IMR-90 (cell line): ENCODE data around the gene PIK3IP1. TPM values are rescaled to one million over a fixed set of nuclear protein-coding genes. Genes with fewer than 3 reads are reported as not detected.

ENCODE experiments used
- ATAC-seq: fragments of 200-7000 bp; cut with Tn5 transposase; 2 replicates; pipeline ENCODE4 v1.9.1; 2020; ENCODE audit warnings: low read depth, mild to moderate bottlenecking, moderate library complexity
- BruUV-seq: library from RNA; stranded (reverse); fragments of 400-500 nt; replicated peaks from 2 replicates; lab custom pipeline; 2021; lab: Mats Ljungman, UMichigan
- CTCF ChIA-PET: fragments of 300-600 bp; formaldehyde crosslinking; extraction: SDS; loops from one replicate; lab custom pipeline; 2021; ENCODE audit warnings: antibody characterized with exemption; lab: Yijun Ruan, JAX
- POLR2A ChIA-PET: fragments of 300-600 bp; sonication (Branson Sonifier 250); formaldehyde crosslinking; loops from one replicate; lab custom pipeline; 2022; ENCODE audit warnings: antibody characterized with exemption; ENCODE audit not compliant: unreplicated experiment; lab: Charles Lee
- DNase-seq: peaks from one replicate; pipeline ENCODE4 v3.0.0; 2013
- H2AFZ ChIP-seq: replicated peaks from 2 replicates; pipeline ENCODE3; 2013; ENCODE audit warnings: low read length, mild to moderate bottlenecking; ENCODE audit not compliant: poor library complexity
- H2AK5ac ChIP-seq: 2 replicates; pipeline ENCODE4 v1.6.1; 2013; ENCODE audit warnings: low read depth, low read length, inconsistent platforms
- H2AK9ac ChIP-seq: replicated peaks from 2 replicates; pipeline ENCODE3; 2013; ENCODE audit warnings: mild to moderate bottlenecking, low read depth, low read length, moderate library complexity; ENCODE audit not compliant: poor library complexity
- H2BK120ac ChIP-seq: 2 replicates; pipeline ENCODE4 v1.6.1; 2013; ENCODE audit warnings: low read depth, low read length, inconsistent platforms
- H2BK15ac ChIP-seq: 3 replicates; pipeline ENCODE4 v1.6.1; 2013; ENCODE audit warnings: low read depth, low read length, inconsistent platforms
- H2BK20ac ChIP-seq: 2 replicates; pipeline ENCODE4 v1.6.1; 2013; ENCODE audit warnings: low read depth, mild to moderate bottlenecking, inconsistent platforms, low read length, moderate library complexity
- H2BK5ac ChIP-seq: 2 replicates; pipeline ENCODE4 v1.6.1; 2013; ENCODE audit warnings: mild to moderate bottlenecking, low read depth, low read length, inconsistent platforms; ENCODE audit not compliant: poor library complexity, severe bottlenecking
- H3K14ac ChIP-seq: replicated peaks from 2 replicates; pipeline ENCODE4 v1.6.1; 2013; ENCODE audit warnings: low read depth, low read length, inconsistent platforms
- H3K18ac ChIP-seq: 2 replicates; pipeline ENCODE4 v1.6.1; 2013; ENCODE audit warnings: low read depth, low read length, control low read depth
- H3K23ac ChIP-seq: 2 replicates; pipeline ENCODE4 v1.6.1; 2013; ENCODE audit warnings: low read depth, low read length, inconsistent platforms
- H3K27ac ChIP-seq: 2 replicates; pipeline ENCODE4 v1.5.1; 2013; ENCODE audit warnings: mild to moderate bottlenecking, control low read depth, low read length; ENCODE audit not compliant: insufficient read depth
- H3K27me3 ChIP-seq: 2 replicates; pipeline ENCODE4 v1.6.1; 2013; ENCODE audit warnings: low read length; ENCODE audit not compliant: control insufficient read depth, insufficient read depth
- H3K36me3 ChIP-seq: 2 replicates; pipeline ENCODE4 v1.6.1; 2013; ENCODE audit warnings: low read length, mixed read lengths; ENCODE audit not compliant: control insufficient read depth, insufficient read depth
- H3K4ac ChIP-seq: 2 replicates; pipeline ENCODE4 v1.6.1; 2013; ENCODE audit warnings: low read depth, low read length, inconsistent platforms
- H3K4me1 ChIP-seq: 2 replicates; pipeline ENCODE4 v1.6.1; 2013; ENCODE audit warnings: low read length, mixed read lengths; ENCODE audit not compliant: control insufficient read depth, insufficient read depth
- H3K4me2 ChIP-seq: 2 replicates; pipeline ENCODE4 v1.6.1; 2013; ENCODE audit warnings: low read depth, mild to moderate bottlenecking, control low read depth, low read length, moderate library complexity
- H3K4me3 ChIP-seq: 2 replicates; pipeline ENCODE4 v1.5.1; 2013; ENCODE audit warnings: low read depth, mild to moderate bottlenecking, control low read depth, low read length, moderate library complexity; ENCODE audit not compliant: insufficient read depth
- H3K56ac ChIP-seq: 2 replicates; pipeline ENCODE4 v1.6.1; 2013; ENCODE audit warnings: low read length, inconsistent platforms; ENCODE audit not compliant: insufficient read depth; ENCODE audit errors: extremely low read depth
- H3K79me1 ChIP-seq, 2 experiments: 2 replicates each; pipeline ENCODE4 v1.6.1; 2013; ENCODE audit warnings: low read length in 2 of 2, inconsistent platforms in 1 of 2, low read depth in 1 of 2
- H3K9ac ChIP-seq: 2 replicates; pipeline ENCODE4 v1.6.1; 2013; ENCODE audit warnings: low read depth, low read length, control low read depth
- H3K9me1 ChIP-seq: 2 replicates; pipeline ENCODE4 v1.6.1; 2013; ENCODE audit warnings: low read length, inconsistent platforms; ENCODE audit not compliant: insufficient read depth
- H3K9me3 ChIP-seq: 2 replicates; pipeline ENCODE4 v1.6.1; 2013; ENCODE audit warnings: low read length; ENCODE audit not compliant: control insufficient read depth, insufficient read depth
- H4K20me1 ChIP-seq: 2 replicates; pipeline ENCODE4 v1.6.1; 2013; ENCODE audit warnings: low read length, inconsistent platforms; ENCODE audit not compliant: insufficient read depth
- H4K5ac ChIP-seq: 2 replicates; pipeline ENCODE4 v1.6.1; 2013; ENCODE audit warnings: mild to moderate bottlenecking, low read depth, low read length, control low read depth
- H4K8ac ChIP-seq, 2 experiments: 2 replicates each; pipeline ENCODE4 v1.6.1; 2013; ENCODE audit warnings: low read depth in 2 of 2, low read length in 2 of 2, control low read depth in 1 of 2, inconsistent platforms in 1 of 2
- H4K91ac ChIP-seq: 2 replicates; pipeline ENCODE4 v1.6.1; 2013; ENCODE audit warnings: low read depth, low read length, inconsistent platforms; ENCODE audit not compliant: insufficient read depth
- BHLHE40 ChIP-seq: fragments of 150-350 bp; IDR thresholded peaks from 2 replicates; pipeline ENCODE4 v1.6.1; 2016; ENCODE audit warnings: mild to moderate bottlenecking, low read depth, low read length
- ELK1 ChIP-seq: fragments of 150-350 bp; IDR thresholded peaks from 2 replicates; pipeline ENCODE4 v1.6.1; 2016; ENCODE audit warnings: low read depth, mild to moderate bottlenecking, low read length, moderate library complexity, borderline replicate concordance
- FOS ChIP-seq: fragments of 150-350 bp; IDR thresholded peaks from 2 replicates; pipeline ENCODE4 v1.6.1; 2016; ENCODE audit warnings: low read depth, low read length
- MAFK ChIP-seq: IDR thresholded peaks from 2 replicates; pipeline ENCODE4 v1.6.1; 2012; ENCODE audit warnings: low read depth, low read length, improper control_type of control experiment
- MAZ ChIP-seq: IDR thresholded peaks from 2 replicates; pipeline ENCODE4 v1.6.1; 2012; ENCODE audit warnings: low read depth, mild to moderate bottlenecking, low read length, improper control_type of control experiment, moderate library complexity, borderline replicate concordance
- MXI1 ChIP-seq: IDR thresholded peaks from 2 replicates; pipeline ENCODE4 v1.6.1; 2012; ENCODE audit warnings: low read depth, mild to moderate bottlenecking, low read length, moderate library complexity, borderline replicate concordance
- NFE2L2 ChIP-seq: fragments of 150-350 bp; IDR thresholded peaks from 2 replicates; pipeline ENCODE4 v1.6.1; 2016; ENCODE audit warnings: low read depth, mild to moderate bottlenecking, low read length
- USF2 ChIP-seq: fragments of 150-350 bp; IDR thresholded peaks from 2 replicates; pipeline ENCODE4 v1.6.1; 2017; ENCODE audit warnings: mild to moderate bottlenecking, antibody characterized with exemption, low read length, low read depth
- WGBS, 2 experiments: methylation state at CpG; one replicate each; pipeline versions ENCODE4 v1.1.5 to v1.1.7; 2013; ENCODE audit warnings: missing lambda C conversion rate in 2 of 2; ENCODE audit not compliant: insufficient read length in 1 of 2; ENCODE audit errors: extremely low coverage in 2 of 2; 5-methylcytosine and 5-hydroxymethylcytosine counted together
- dilution Hi-C: fragments of 300-500 bp; cut with HindIII; formaldehyde crosslinking; loops from one replicate; pipeline ENCODE4 v1.14.3; 2018; ENCODE audit warnings: low sequenced_read_pairs; ENCODE audit not compliant: unreplicated experiment
- in situ Hi-C: fragments of 300-500 bp; cut with MboI; formaldehyde crosslinking; loops from 3 replicates; pipeline ENCODE4 v1.14.3; 2019; ENCODE audit warnings: low sequenced_read_pairs, inconsistent platforms, mixed read lengths
- intact Hi-C: fragments of 100-400 bp; cut with micrococcal nuclease; formaldehyde crosslinking; loops from 2 replicates; pipeline ENCODE4 v1.10.0; 2022
- polyA plus RNA-seq, 3 experiments: library from polyadenylated mRNA; depleted of rRNA; stranded (reverse); fragments of >200 nt; gene quantifications; 2 replicates each; pipeline ENCODE4 v1.2.3, GENCODE V29; 2012; ENCODE audit warnings: low replicate concordance in 1 of 3
- total RNA-seq: library from RNA; depleted of rRNA; stranded (reverse); fragments of >200 nt; gene quantifications from 2 replicates; pipeline ENCODE4 v1.2.3, GENCODE V29; 2012

Gene PIK3IP1
- total and polyA plus RNA-seq, 2 of the 4 experiments (the other 2 are of a cell fraction): 12.9 to 17.6 TPM

GRCh38 chr22:31323578-31324550 lies 31.6 kb upstream of the PIK3IP1 start (continued):
- no peak for TF ChIP-seq FOS
- TF ChIP-seq MAZ: no peak

GRCh38 chr22:31321421-31321820 lies 29.1 kb upstream of the PIK3IP1 start:
- Histone ChIP-seq H3K9ac (no peak overlapping the region), H3K27me3 (no peaks in the 10 kb centered on the region), H3K79me1 (no peaks in the 10 kb centered on the region; a peak in 1 of 4 replicates), H3K9me3 (no peaks in the 10 kb centered on the region), H3K4me1 (peaks cover 5% of the 10 kb centered on the region; the same call in 1 of the 2 replicates), H2BK5ac (no peak overlapping the region), H2AFZ (no peak overlapping the region), H3K4ac (no peak overlapping the region), H2BK20ac (no peak overlapping the region), H3K18ac (no peak overlapping the region), H2BK15ac (no peak overlapping the region), H4K8ac (no peak overlapping the region), H3K27ac (no peak overlapping the region), H3K23ac (no peak overlapping the region), H3K14ac (no peak overlapping the region), H4K91ac (no peak overlapping the region), H2AK5ac (no peak overlapping the region), H2BK120ac (no peak overlapping the region), H3K4me3 (no peak overlapping the region), H4K20me1 (peaks cover 2% of the 10 kb centered on the region; the same call in 1 of the 2 replicates), H3K4me2 (no peak overlapping the region), H4K5ac (no peak overlapping the region), H3K56ac (no peak overlapping the region), H3K36me3 (peaks cover 11% of the 10 kb centered on the region), H3K9me1 (peaks cover 10% of the 10 kb centered on the region; the same call in 1 of the 2 replicates), H2AK9ac (no peak overlapping the region)
- dilution Hi-C loops (no loop called here), intact Hi-C loops (no loop called here), in situ Hi-C loops (no loop called here)
- TF ChIP-seq NFE2L2 (no peak), BHLHE40 (no peak), USF2 (no peak), ELK1 (no peak), FOS (no peak), MXI1 (no peak), MAFK (no peak)
- DNase-seq (no peak), ATAC-seq (no peak)
- no CpG with 5 or more reads among the region's 4 CpGs for WGBS, 2 experiments
- BruUV-seq: no TSS peak
- ChIA-PET POLR2A (no interaction called here), CTCF (interaction anchor here (1.3 kb wide), 1 partner anchor 8 kb away, joined by 5 read pairs; no protein-coding TSS in a partner anchor)
